GM23338 (cell line): Measurements from ENCODE around the gene GLE1. TPM values are rescaled to one million over a fixed set of nuclear protein-coding genes. Genes with fewer than 3 reads are reported as not detected.

ENCODE experiments used
- ATAC-seq: fragments of 200-7000 bp; cut with Tn5 transposase; 3 replicates; pipeline ENCODE4 v1.9.1; 2020
- DNase-seq: peaks from one replicate; pipeline ENCODE4 v3.0.0-alpha.2; 2015; ENCODE audit warnings: low spot score
- H2AFZ ChIP-seq: fragments of 200-600 bp; sonication (generic); 2 replicates; pipeline ENCODE4 v1.8.0; 2016; ENCODE audit warnings: antibody characterized with exemption, mild to moderate bottlenecking, moderate library complexity
- H3F3A ChIP-seq: fragments of 200-600 bp; sonication (generic); replicated peaks from 2 replicates; pipeline ENCODE4 v1.8.0; 2017; ENCODE audit warnings: antibody characterized with exemption, mixed run types, low read depth
- H3K27ac ChIP-seq: fragments of 200-600 bp; sonication (generic); 2 replicates; pipeline ENCODE4 v1.6.1; 2016; ENCODE audit warnings: low read depth
- H3K27me3 ChIP-seq: fragments of 200-600 bp; sonication (generic); 2 replicates; pipeline ENCODE4 v1.8.0; 2016; ENCODE audit warnings: mild to moderate bottlenecking, mixed run types, moderate library complexity; ENCODE audit not compliant: insufficient read depth
- H3K36me3 ChIP-seq: fragments of 200-600 bp; sonication (generic); 2 replicates; pipeline ENCODE4 v1.8.0; 2016; ENCODE audit warnings: mild to moderate bottlenecking; ENCODE audit not compliant: insufficient read depth
- H3K4me1 ChIP-seq: fragments of 200-600 bp; sonication (generic); 2 replicates; pipeline ENCODE4 v1.8.0; 2016; ENCODE audit warnings: mild to moderate bottlenecking, moderate library complexity; ENCODE audit not compliant: insufficient read depth
- H3K4me2 ChIP-seq: fragments of 200-600 bp; sonication (generic); 2 replicates; pipeline ENCODE4 v1.7.1; 2017; ENCODE audit warnings: mixed run types
- H3K4me3 ChIP-seq: fragments of 200-600 bp; sonication (generic); 2 replicates; pipeline ENCODE4 v1.6.1; 2016; ENCODE audit warnings: mixed run types
- H3K79me2 ChIP-seq: fragments of 200-600 bp; sonication (generic); replicated peaks from 2 replicates; pipeline ENCODE4 v1.8.0; 2017; ENCODE audit warnings: mild to moderate bottlenecking; ENCODE audit not compliant: insufficient read depth
- H3K9me2 ChIP-seq: fragments of 200-600 bp; sonication (generic); 2 replicates; pipeline ENCODE4 v1.8.0; 2017; ENCODE audit not compliant: insufficient read depth
- H4K20me1 ChIP-seq: fragments of 200-600 bp; sonication (generic); replicated peaks from 2 replicates; pipeline ENCODE4 v1.8.0; 2017; ENCODE audit warnings: mild to moderate bottlenecking; ENCODE audit not compliant: insufficient read depth
- H3K27ac Mint-ChIP-seq: 2 replicates; pipeline ENCODE4 v1.8.0; 2020; ENCODE audit warnings: inconsistent platforms, mild to moderate bottlenecking, moderate library complexity, mixed read lengths
- H3K27me3 Mint-ChIP-seq: 3 replicates; pipeline ENCODE4 v1.8.0; 2022; ENCODE audit warnings: low read depth, mild to moderate bottlenecking, moderate library complexity, mixed read lengths, inconsistent platforms; ENCODE audit not compliant: insufficient read depth, poor library complexity
- H3K36me3 Mint-ChIP-seq: 3 replicates; pipeline ENCODE4 v1.8.0; 2021; ENCODE audit warnings: low read depth, mild to moderate bottlenecking, inconsistent platforms, moderate library complexity, mixed read lengths
- H3K4me1 Mint-ChIP-seq: 3 replicates; pipeline ENCODE4 v1.8.0; 2020; ENCODE audit warnings: mild to moderate bottlenecking, inconsistent platforms, mixed read lengths
- H3K4me3 Mint-ChIP-seq: 3 replicates; pipeline ENCODE4 v1.8.0; 2021; ENCODE audit warnings: moderate library complexity, mild to moderate bottlenecking, inconsistent platforms, mixed read lengths
- H3K9me3 Mint-ChIP-seq: 3 replicates; pipeline ENCODE4 v1.8.0; 2020; ENCODE audit warnings: moderate library complexity, mild to moderate bottlenecking, inconsistent platforms, mixed read lengths
- CREB1 ChIP-seq: fragments of 250-450 bp; sonication (Bioruptor Pico); IDR thresholded peaks from 2 replicates; pipeline ENCODE4 v1.5.0; 2020; ENCODE audit warnings: low read depth, mild to moderate bottlenecking, moderate library complexity
- CTCF ChIP-seq, 2 experiments: fragments of 200-600 bp in 1 of 2; sonication (generic) in 1 of 2; conservative IDR thresholded peaks; 2 replicates each; pipeline versions ENCODE4 v1.5.1 to v1.6.1; 2016 to 2017; ENCODE audit warnings: antibody characterized with exemption in 2 of 2, low read depth in 2 of 2, mild to moderate bottlenecking in 2 of 2, moderate library complexity in 1 of 2
- EZH2 ChIP-seq: fragments of 200-600 bp; sonication (generic); IDR thresholded peaks from one replicate; pipeline ENCODE4 v1.8.0; 2017; ENCODE audit warnings: antibody characterized with exemption, mild to moderate bottlenecking, low read depth; ENCODE audit not compliant: unreplicated experiment
- EZH2phosphoT487 ChIP-seq: fragments of 200-600 bp; sonication (generic); IDR thresholded peaks from one replicate; pipeline ENCODE4 v1.8.1; 2018; ENCODE audit warnings: antibody characterized with exemption; ENCODE audit not compliant: unreplicated experiment
- JUNB ChIP-seq: IDR thresholded peaks from one replicate; pipeline ENCODE4 v1.6.1; 2016; ENCODE audit warnings: antibody characterized with exemption; ENCODE audit not compliant: unreplicated experiment
- POLR2AphosphoS5 ChIP-seq: IDR thresholded peaks from 2 replicates; pipeline ENCODE4 v1.6.1; 2016; ENCODE audit warnings: antibody characterized with exemption, low read depth
- REST ChIP-seq: IDR thresholded peaks from one replicate; pipeline ENCODE4 v1.6.1; 2018; ENCODE audit warnings: antibody characterized with exemption; ENCODE audit not compliant: unreplicated experiment
- STAT1 ChIP-seq: IDR thresholded peaks from one replicate; pipeline ENCODE4 v1.6.1; 2016; ENCODE audit warnings: antibody characterized with exemption; ENCODE audit not compliant: unreplicated experiment
- ZNF331 ChIP-seq: fragments of 250-450 bp; sonication (Bioruptor Pico); IDR thresholded peaks from 2 replicates; pipeline ENCODE4 v1.5.0; 2020; ENCODE audit warnings: low read depth, mild to moderate bottlenecking, moderate library complexity
- polyA plus RNA-seq: library from polyadenylated mRNA; unstranded; fragments of >200 nt; fragmentation: Nextera tagmentation; extraction: Ambion mirVana; gene quantifications from 2 replicates; pipeline ENCODE4 v1.2.1, GENCODE V29; 2016
- total RNA-seq: library from RNA; depleted of rRNA; stranded (reverse); fragments of >200 nt; shearing (Covaris generic); gene quantifications from 2 replicates; pipeline ENCODE4 v1.2.3, GENCODE V29; 2014

The GLE1 gene
- total and polyA plus RNA-seq, 2 experiments from 2014 or later = 7.4 to 22.1 TPM

- H4K20me1 ChIP-seq = peaks cover 12% of the 10 kb centered on the region
- Mint-ChIP-seq H3K27ac (peak within 1 kb of the TSS; percentile 88), H3K36me3 (no peaks in the 10 kb centered on the region; the same call in 2 of the 3 replicates), H3K4me1 (peaks cover 20% of the 10 kb centered on the region), H3K27me3 (peaks cover 3% of the 10 kb centered on the region), H3K9me3 (no peaks in the 10 kb centered on the region), H3K4me3 (peak within 1 kb of the TSS; percentile 95; the same call in 2 of the 3 replicates)
- peak within 1 kb of the TSS; percentile 84 for H3K4me3 ChIP-seq
- no peaks in the 10 kb centered on the region; the same call in 1 of the 2 replicates for H3K36me3 ChIP-seq
- peak; percentile 81 for ATAC-seq
- peak within 1 kb of the TSS; percentile 96 for H2AFZ ChIP-seq
- peak within 1 kb of the TSS; percentile 85 for H3K27ac ChIP-seq
- peaks cover 12% of the 10 kb centered on the region; the same call in 1 of the 2 replicates for H3K27me3 ChIP-seq
- TF ChIP-seq REST (no peak), POLR2AphosphoS5 (peak; percentile 86), CREB1 (CRISPR knock-in tag) (peak; percentile 84), EZH2phosphoT487 (no peak)
- peaks cover 10% of the 10 kb centered on the region for H3F3A ChIP-seq
- peaks cover 48% of the 10 kb centered on the region for H3K4me1 ChIP-seq
- H3K9me2 ChIP-seq = no peaks in the 10 kb centered on the region
- DNase-seq = peak; percentile 97
- H3K4me2 ChIP-seq = peak within 1 kb of the TSS; percentile 94
- peaks cover 44% of the 10 kb centered on the region for H3K79me2 ChIP-seq
Measured at GRCh38 chr9:128552153-128552743, 47.7 kb downstream of the GLE1 start, which contains the start of gene SPTAN1. Gene SPTAN1, plus strand, starts transcription at chr9:128552587. Its CDS starts 14,154 bp downstream, at chr9:128566741.

- peaks cover 50% of the 10 kb centered on the region for H3K79me2 ChIP-seq
- DNase-seq (peak; percentile 61), ATAC-seq (peak; percentile 38)
- peaks cover 20% of the 10 kb centered on the region for H3K4me1 Mint-ChIP-seq
- TF ChIP-seq EZH2 (no peak), STAT1 (no peak), ZNF331 (no peak), EZH2phosphoT487 (no peak), JUNB (no peak), CTCF (conservative IDR thresholded peaks at IDR 0.05; ENCODE audit: low read depth in 2 of 2) (no peak)
- H3K9me2 ChIP-seq = no peaks in the 10 kb centered on the region
- H3K4me3 Mint-ChIP-seq = no peak overlapping the region
- no peak overlapping the region for H2AFZ ChIP-seq
- H3K27ac ChIP-seq = peak overlapping the region; percentile 53; the same call in 1 of the 2 replicates
- peaks cover 12% of the 10 kb centered on the region; the same call in 1 of the 2 replicates for H3K27me3 ChIP-seq
- H3K36me3 Mint-ChIP-seq = no peaks in the 10 kb centered on the region; the same call in 2 of the 3 replicates
- H3K4me2 ChIP-seq = peak overlapping the region; percentile 77
- H3K36me3 ChIP-seq = no peaks in the 10 kb centered on the region; the same call in 1 of the 2 replicates
- peaks cover 3% of the 10 kb centered on the region for H3K27me3 Mint-ChIP-seq
- peak overlapping the region; percentile 84 for H3K4me3 ChIP-seq
- peaks cover 16% of the 10 kb centered on the region for H4K20me1 ChIP-seq
- peaks cover 10% of the 10 kb centered on the region for H3F3A ChIP-seq
- peaks cover 49% of the 10 kb centered on the region for H3K4me1 ChIP-seq
- H3K9me3 Mint-ChIP-seq = no peaks in the 10 kb centered on the region
- H3K27ac Mint-ChIP-seq = no peak overlapping the region
Measured at GRCh38 chr9:128552744-128553440, 48.4 kb downstream of the GLE1 start.
